Subcutaneous abdominal adipose tissue (tissue), 5 donors: ENCODE results near the gene EFR3B.
"Not testable (repeated sequence)": the region's sequence is repeated elsewhere in the genome, so short reads cannot be mapped to it uniquely, and the experiment has no call there.

ENCODE experiments used
- H3K27ac ChIP-seq: one replicate; pipeline ENCODE4 v1.7.0; 2013; ENCODE audit warnings: low read depth, mild to moderate bottlenecking, inconsistent platforms, low read length, moderate library complexity
- H3K27me3 ChIP-seq, 5 donors: one replicate each; pipeline ENCODE4 v1.7.0; 2013; ENCODE audit warnings: low read length in 5 of 5, inconsistent platforms in 1 of 5; ENCODE audit not compliant: control insufficient read depth in 5 of 5, insufficient read depth in 4 of 5
- H3K36me3 ChIP-seq, 5 donors: one replicate each; pipeline ENCODE4 v1.7.0; 2013; ENCODE audit warnings: low read length in 5 of 5; ENCODE audit not compliant: control insufficient read depth in 5 of 5, insufficient read depth in 5 of 5
- H3K4me1 ChIP-seq, 5 donors: one replicate each; pipeline ENCODE4 v1.7.0; 2013; ENCODE audit warnings: low read length in 5 of 5, mild to moderate bottlenecking in 3 of 5, moderate library complexity in 1 of 5; ENCODE audit not compliant: control insufficient read depth in 5 of 5, insufficient read depth in 5 of 5
- H3K4me3 ChIP-seq, 5 donors: one replicate each; pipeline ENCODE4 v1.7.0; 2013; ENCODE audit warnings: low read length in 5 of 5, low read depth in 1 of 5
- H3K9ac ChIP-seq, 5 donors: one replicate each; pipeline ENCODE4 v1.7.0; 2013; ENCODE audit warnings: low read length in 5 of 5, mild to moderate bottlenecking in 4 of 5, moderate library complexity in 3 of 5
- H3K9me3 ChIP-seq, 5 donors: one replicate each; pipeline ENCODE4 v1.7.0; 2013; ENCODE audit warnings: low read length in 5 of 5; ENCODE audit not compliant: control insufficient read depth in 5 of 5
- donor health status: healthy.
- donor health status: healthy.
- donor health status: healthy.
- donor health status: healthy.
- donor health status: healthy.

Gene EFR3B

GRCh38 chr2:25132693-25133092 lies 90.8 kb downstream of the EFR3B start:
- Histone ChIP-seq H3K27me3 (peaks cover 3 to 19% (median 12%) of the 10 kb centered on the region in 5 donors), H3K9me3 (no peaks in the 10 kb centered on the region), H3K36me3 (peaks cover 0 to 6% (median 0%) of the 10 kb centered on the region in 5 donors), H3K9ac (no peak overlapping the region), H3K4me3 (no peak overlapping the region), H3K4me1 (peaks cover 2 to 24% (median 16%) of the 10 kb centered on the region in 5 donors), H3K27ac (no peak overlapping the region)

GRCh38 chr2:25140535-25140934 lies 98.7 kb downstream of the EFR3B start:
- not testable (repeated sequence) for H3K4me1 ChIP-seq, H3K9ac ChIP-seq, H3K27ac ChIP-seq, H3K27me3 ChIP-seq, H3K4me3 ChIP-seq, H3K9me3 ChIP-seq
- H3K36me3 ChIP-seq = peaks cover 0 to 16% (median 0%) of the 10 kb centered on the region in 5 donors

- H3K9me3 ChIP-seq = no peaks in the 10 kb centered on the region
- H3K9ac ChIP-seq = no peak overlapping the region
- H3K27ac ChIP-seq = no peak overlapping the region
- H3K27me3 ChIP-seq = peaks cover 0 to 7% (median 2%) of the 10 kb centered on the region in 5 donors
- H3K4me1 ChIP-seq = no peaks in the 10 kb centered on the region
- peaks cover 0 to 16% (median 0%) of the 10 kb centered on the region in 5 donors for H3K36me3 ChIP-seq
- H3K4me3 ChIP-seq = no peak overlapping the region
These were observed 99.2 kb downstream of the EFR3B start for GRCh38 chr2:25141120-25141519.

- H3K4me1 ChIP-seq = no peaks in the 10 kb centered on the region
- peaks cover 0 to 2% (median 0%) of the 10 kb centered on the region in 5 donors for H3K27me3 ChIP-seq
- H3K27ac ChIP-seq = no peak overlapping the region
- no peak overlapping the region for H3K4me3 ChIP-seq
- H3K9ac ChIP-seq = no peak overlapping the region
- H3K36me3 ChIP-seq = peaks cover 0 to 16% (median 0%) of the 10 kb centered on the region in 5 donors
- H3K9me3 ChIP-seq = no peaks in the 10 kb centered on the region
These were observed 103.9 kb downstream of the EFR3B start for GRCh38 chr2:25145803-25146202.

GRCh38 chr2:25146896-25147295 lies 105.0 kb downstream of the EFR3B start:
- H3K27me3 ChIP-seq = peaks cover 0 to under 1% (median 0%) of the 10 kb centered on the region in 5 donors
- peaks cover 0 to 16% (median 0%) of the 10 kb centered on the region in 5 donors for H3K36me3 ChIP-seq
- H3K9me3 ChIP-seq = no peaks in the 10 kb centered on the region
- H3K27ac ChIP-seq = no peak overlapping the region
- no peaks in the 10 kb centered on the region for H3K4me1 ChIP-seq
- no peak overlapping the region for H3K9ac ChIP-seq
- no peak overlapping the region for H3K4me3 ChIP-seq

GRCh38 chr2:25149646-25150045 lies 107.8 kb downstream of the EFR3B start:
- Histone ChIP-seq H3K4me1 (no peaks in the 10 kb centered on the region), H3K4me3 (no peak overlapping the region), H3K27me3 (no peaks in the 10 kb centered on the region), H3K9me3 (no peaks in the 10 kb centered on the region), H3K36me3 (peaks cover 0 to 25% (median 0%) of the 10 kb centered on the region in 5 donors), H3K27ac (no peak overlapping the region), H3K9ac (no peak overlapping the region)

- peaks cover 0 to 22% (median 0%) of the 10 kb centered on the region in 5 donors for H3K36me3 ChIP-seq
These were observed 109.1 kb downstream of the EFR3B start for GRCh38 chr2:25150993-25151392.

GRCh38 chr2:25151718-25152117 lies 109.8 kb downstream of the EFR3B start:
- Histone ChIP-seq H3K9ac (no peak overlapping the region), H3K36me3 (peaks cover 0 to 22% (median 0%) of the 10 kb centered on the region in 5 donors), H3K27me3 (no peaks in the 10 kb centered on the region), H3K9me3 (no peaks in the 10 kb centered on the region), H3K27ac (no peak overlapping the region), H3K4me1 (no peaks in the 10 kb centered on the region), H3K4me3 (no peak overlapping the region)

More at GRCh38 chr2:25150993-25151392, 109.1 kb downstream of the EFR3B start:
- H3K4me3 ChIP-seq, H3K27me3 ChIP-seq, H3K4me1 ChIP-seq, H3K9ac ChIP-seq, H3K9me3 ChIP-seq, H3K27ac ChIP-seq: not testable (repeated sequence)

GRCh38 chr2:25155401-25155800 lies 113.5 kb downstream of the EFR3B start:
- Histone ChIP-seq H3K27ac (no peak overlapping the region), H3K27me3 (no peaks in the 10 kb centered on the region), H3K36me3 (peaks cover 0 to 23% (median 0%) of the 10 kb centered on the region in 5 donors), H3K4me3 (no peak overlapping the region), H3K9me3 (no peaks in the 10 kb centered on the region), H3K4me1 (no peaks in the 10 kb centered on the region), H3K9ac (no peak overlapping the region)

GRCh38 chr2:25158096-25158852 lies 116.4 kb downstream of the EFR3B start:
- Histone ChIP-seq H3K4me3 (no peak overlapping the region), H3K4me1 (peaks cover 2 to 15% (median 10%) of the 10 kb centered on the region in 5 donors), H3K9ac (no peak overlapping the region), H3K27ac (no peak overlapping the region), H3K27me3 (peaks cover 0 to 5% (median 0%) of the 10 kb centered on the region in 5 donors), H3K36me3 (peaks cover 0 to 19% (median 0%) of the 10 kb centered on the region in 5 donors), H3K9me3 (no peaks in the 10 kb centered on the region)
